HepG2 (cell line): ENCODE data around the gene CEP104. TPM values are rescaled to one million over a fixed set of nuclear protein-coding genes. Genes with fewer than 3 reads are reported as not detected.

Source experiments
- ATAC-seq: fragments of 200-7000 bp; cut with Tn5 transposase; 3 replicates; pipeline ENCODE4 v1.9.1; 2020; ENCODE audit warnings: mild to moderate bottlenecking, moderate library complexity
- BruUV-seq: library from RNA; stranded (reverse); fragments of 400-500 nt; replicated peaks from 2 replicates; lab custom pipeline; 2021; lab: Mats Ljungman, UMichigan
- CTCF ChIA-PET: fragments of 300-600 bp; formaldehyde crosslinking; extraction: SDS; loops from one replicate; lab custom pipeline; 2021; ENCODE audit warnings: low total read pairs, inconsistent platforms, low intra/inter-chr PET ratio; lab: Yijun Ruan, JAX
- POLR2A ChIA-PET: fragments of 350-600 bp; sonication (Branson Sonifier 250); formaldehyde crosslinking; loops from one replicate; lab custom pipeline; 2020; ENCODE audit warnings: antibody characterized with exemption, inconsistent platforms; lab: Yijun Ruan, JAX
- DNase-seq: peaks from one replicate; pipeline ENCODE4 v3.0.0-alpha.2; 2015; ENCODE audit warnings: low spot score
- FAIRE-seq: peaks from 3 replicates; lab custom pipeline; 2011; peaks lifted over from hg19 to GRCh38; lab: Jason Lieb, UNC
- H2AFZ ChIP-seq: one replicate; pipeline ENCODE4 v1.6.1; 2011; ENCODE audit warnings: low read length, inconsistent platforms
- H3K27ac ChIP-seq: fragments of 300-600 bp; 3 replicates; pipeline ENCODE4 v1.8.0; 2011; ENCODE audit warnings: mixed run types, mild to moderate bottlenecking, mixed read lengths, low read length, inconsistent platforms; ENCODE audit not compliant: insufficient read depth; ENCODE audit errors: extremely low read length
- H3K27me3 ChIP-seq, 2 experiments: fragments of 200-600 bp in 1 of 2; 2 replicates in 1 of 2; 3 replicates in 1 of 2; pipeline versions ENCODE4 v1.6.0 to v1.8.0; 2011; ENCODE audit warnings: low read length in 2 of 2, mild to moderate bottlenecking in 2 of 2, moderate library complexity in 2 of 2, inconsistent platforms in 1 of 2; ENCODE audit not compliant: insufficient read depth in 2 of 2, control insufficient read depth in 1 of 2
- H3K36me3 ChIP-seq, 2 experiments: fragments of 200-600 bp in 1 of 2; replicated peaks in 1 of 2; 2 replicates in 1 of 2; 3 replicates in 1 of 2; pipeline versions ENCODE4 v1.5.1 to v1.8.0; 2011; ENCODE audit warnings: low read length in 2 of 2, inconsistent platforms in 1 of 2; ENCODE audit not compliant: insufficient read depth in 2 of 2, control insufficient read depth in 1 of 2
- H3K4me1 ChIP-seq: 2 replicates; pipeline ENCODE4 v1.5.1; 2012; ENCODE audit warnings: low read length, inconsistent platforms; ENCODE audit not compliant: insufficient read depth
- H3K4me2 ChIP-seq: 2 replicates; pipeline ENCODE4 v1.6.0; 2011; ENCODE audit warnings: low read depth, low read length, inconsistent platforms
- H3K4me3 ChIP-seq, 3 experiments: fragments of 200-600 bp in 1 of 3; sonication (generic), shearing (Covaris generic) in 1 of 3; replicated peaks in 1 of 3; 2 replicates each; pipeline ENCODE4 v1.5.1; 2011 to 2016; ENCODE audit warnings: low read length in 3 of 3, inconsistent platforms in 2 of 3, low read depth in 2 of 3, mild to moderate bottlenecking in 2 of 3, control low read depth in 1 of 3, mixed read lengths in 1 of 3; ENCODE audit not compliant: insufficient read depth in 1 of 3
- H3K79me2 ChIP-seq: one replicate; pipeline ENCODE4 v1.6.1; 2011; ENCODE audit warnings: low read length, inconsistent platforms; ENCODE audit not compliant: insufficient read depth
- H3K9ac ChIP-seq: 2 replicates; pipeline ENCODE4 v1.6.0; 2011; ENCODE audit warnings: mild to moderate bottlenecking, low read depth, low read length, inconsistent platforms; ENCODE audit not compliant: insufficient read depth
- H3K9me3 ChIP-seq: 2 replicates; pipeline ENCODE4 v1.5.1; 2012; ENCODE audit warnings: mild to moderate bottlenecking, low read length
- H4K20me1 ChIP-seq: 2 replicates; pipeline ENCODE4 v1.6.0; 2011; ENCODE audit warnings: inconsistent platforms, mild to moderate bottlenecking, low read length, moderate library complexity; ENCODE audit not compliant: insufficient read depth
- AGO2 ChIP-seq: fragments of 200-400 bp; formaldehyde crosslinking; optimal IDR thresholded peaks from 2 replicates; pipeline ENCODE3; 2017; ENCODE audit warnings: mild to moderate bottlenecking, low read depth, low read length, moderate library complexity
- PBX2 ChIP-seq: IDR thresholded peaks from 2 replicates; pipeline ENCODE4 v1.6.1; 2016; ENCODE audit warnings: control low read depth
- RFXANK ChIP-seq: IDR thresholded peaks from 2 replicates; pipeline ENCODE4 v1.6.1; 2016
- ZC3H13 ChIP-seq: sonication (generic); formaldehyde crosslinking; IDR thresholded peaks from 2 replicates; pipeline ENCODE4 v1.8.1; 2023; ENCODE audit warnings: mild to moderate bottlenecking, missing genetic modification reagents, moderate library complexity
- ZNF746 ChIP-seq: sonication (generic); formaldehyde crosslinking; IDR thresholded peaks from 2 replicates; pipeline ENCODE4 v1.8.0; 2022; ENCODE audit warnings: mild to moderate bottlenecking, missing genetic modification reagents
- WGBS: methylation state at CpG from one replicate; pipeline ENCODE4 v1.1.6; 2017; ENCODE audit warnings: low lambda C conversion rate; 5-methylcytosine and 5-hydroxymethylcytosine counted together
- in situ Hi-C: cut with HindIII; loops from 2 replicates; pipeline ENCODE4 v1.10.0; 2017; ENCODE audit warnings: low pct_unique_long_range_greater_than_20kb; ENCODE audit not compliant: extremely low pct_ligation_motif_present
- intact Hi-C: fragments of 100-400 bp; cut with micrococcal nuclease; formaldehyde crosslinking; loops from one replicate; pipeline ENCODE4 v1.10.0; 2022; ENCODE audit not compliant: unreplicated experiment
- polyA plus RNA-seq, 8 experiments: library from polyadenylated mRNA; depleted of rRNA in 3 of 8; stranded (reverse) in 7 of 8; unstranded in 1 of 8; fragments of >200 nt; fragmentation: Illumina TruSeq in 4 of 8; extraction: Trizol in 4 of 8; gene quantifications; 2 replicates each; pipeline versions ENCODE4 v1.2.1 to v1.2.3, GENCODE V29; 2011 to 2016; ENCODE audit warnings: low read depth in 4 of 8, missing spikeins in 1 of 8, mixed read lengths in 1 of 8; ENCODE audit not compliant: insufficient read depth in 1 of 8
- total RNA-seq, 5 experiments: library from RNA; depleted of rRNA; stranded (reverse); fragments of >200 nt; fragmentation: Illumina TruSeq; extraction: Trizol; gene quantifications; 2 replicates each; pipeline ENCODE4 v1.2.3, GENCODE V29; 2016; ENCODE audit warnings: low read depth in 1 of 5
- TF ChIP-seq, protein P1 (sequence below): sonication (generic); formaldehyde crosslinking; IDR thresholded peaks from 2 replicates; pipeline ENCODE4 v1.5.1; 2020; ENCODE audit warnings: mild to moderate bottlenecking, missing genetic modification reagents

CEP104 gene
- total and polyA plus RNA-seq, 2 of the 13 experiments (the other 11 are each of a cell fraction or from before 2014, with no cell fraction given), result 20.4 to 30.1 TPM

- TF ChIP-seq, protein P1, sequence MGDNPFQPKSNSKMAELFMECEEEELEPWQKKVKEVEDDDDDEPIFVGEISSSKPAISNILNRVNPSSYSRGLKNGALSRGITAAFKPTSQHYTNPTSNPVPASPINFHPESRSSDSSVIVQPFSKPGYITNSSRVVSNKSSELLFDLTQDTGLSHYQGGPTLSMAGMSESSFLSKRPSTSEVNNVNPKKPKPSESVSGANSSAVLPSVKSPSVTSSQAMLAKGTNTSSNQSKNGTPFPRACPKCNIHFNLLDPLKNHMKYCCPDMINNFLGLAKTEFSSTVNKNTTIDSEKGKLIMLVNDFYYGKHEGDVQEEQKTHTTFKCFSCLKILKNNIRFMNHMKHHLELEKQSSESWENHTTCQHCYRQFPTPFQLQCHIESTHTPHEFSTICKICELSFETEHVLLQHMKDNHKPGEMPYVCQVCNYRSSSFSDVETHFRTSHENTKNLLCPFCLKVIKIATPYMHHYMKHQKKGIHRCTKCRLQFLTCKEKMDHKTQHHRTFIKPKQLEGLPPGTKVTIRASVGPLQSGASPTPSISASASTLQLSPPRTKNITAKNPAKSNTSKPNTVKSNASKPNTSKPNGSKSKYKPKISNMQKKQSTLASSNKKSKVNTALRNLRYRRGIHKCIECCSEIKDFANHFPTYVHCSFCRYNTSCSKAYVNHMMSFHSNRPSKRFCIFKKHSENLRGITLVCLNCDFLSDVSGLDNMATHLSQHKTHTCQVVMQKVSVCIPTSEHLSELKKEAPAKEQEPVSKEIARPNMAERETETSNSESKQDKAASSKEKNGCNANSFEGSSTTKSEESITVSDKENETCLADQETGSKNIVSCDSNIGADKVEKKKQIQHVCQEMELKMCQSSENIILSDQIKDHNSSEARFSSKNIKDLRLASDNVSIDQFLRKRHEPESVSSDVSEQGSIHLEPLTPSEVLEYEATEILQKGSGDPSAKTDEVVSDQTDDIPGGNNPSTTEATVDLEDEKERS (CRISPR knock-in tag), result no peak
- no peak for TF ChIP-seq ZNF746 (CRISPR knock-in tag)
- TF ChIP-seq RFXANK (CRISPR knock-in tag), result no peak
These were observed 69.7 kb downstream of the CEP104 start (continued) for GRCh38 chr1:3787349-3787715.

- H3K4me3 ChIP-seq, result no peak overlapping the region
- H3K4me1 ChIP-seq, result peaks cover 25% of the 10 kb centered on the region
- 0 out of 2 replicates have a peak, but pooled peaks cover 2% of the 10 kb centered on the region for H4K20me1 ChIP-seq
- peaks cover 18 to 54% of the 10 kb centered on the region in 2 experiments for H3K36me3 ChIP-seq
- BruUV-seq, result no TSS peak
- WGBS, result 97% methylated on average over 37 of the region's 45 CpGs
- intact Hi-C loops, result no loop called here
- peaks cover 18% of the 10 kb centered on the region for H3K79me2 ChIP-seq
- FAIRE-seq, result no peak
- no peak overlapping the region for H3K4me2 ChIP-seq
- no peak for DNase-seq
- ATAC-seq, result no peak
- H3K9me3 ChIP-seq, result no peaks in the 10 kb centered on the region
- CTCF ChIA-PET, result interaction anchor here (1.0 kb wide), 1 partner anchor 11 kb away, joined by 3 read pairs; no protein-coding TSS in a partner anchor
- H3K9ac ChIP-seq, result no peak overlapping the region
- no peak overlapping the region for H3K27ac ChIP-seq
- no peaks in the 10 kb centered on the region for H3K27me3 ChIP-seq
- no peak overlapping the region for H2AFZ ChIP-seq
- in situ Hi-C loops, result no loop called here
- peak; percentile 68 for TF ChIP-seq AGO2
- TF ChIP-seq ZC3H13 (CRISPR knock-in tag), result 0 out of 2 replicates have a peak, but pooled peaks have one; percentile 36
- no peak for TF ChIP-seq PBX2 (CRISPR knock-in tag)
- POLR2A ChIA-PET, result interaction anchor here (1.0 to 2.4 kb wide), 4 partner anchors 9 to 15 kb away, joined by 3 to 15 read pairs (median 8); partner anchors contain the start of gene LRRC47
These were observed 70.3 kb downstream of the CEP104 start for GRCh38 chr1:3786468-3787348.
